Posterior vena cava (tissue), 2 donors: ENCODE results near the gene ZNF319. TPM values are rescaled to one million over a fixed set of nuclear protein-coding genes. Genes with fewer than 3 reads are reported as not detected.

Experiments
- DNase-seq: peaks from one replicate; pipeline ENCODE4 v3.0.0-alpha.2; 2020; ENCODE audit warnings: low spot score
- intact Hi-C, 2 donors: fragments of 100-400 bp; cut with DNase I; formaldehyde crosslinking; loops; one replicate each; pipeline versions ENCODE4 v1.14.1 to v1.14.2; 2022 to 2023
- total RNA-seq, 2 donors: library from RNA; stranded (reverse); fragmentation: NEBNext Ultra II Directional; extraction: Animal tissue kit (Norgen Biotek cat#: 25700); gene quantifications; one replicate each; pipeline ENCODE4 v1.2.1, GENCODE V29; 2021
- donor health status: DM: yes; HTN: yes; CAD: no.
- donor health status: DM: yes; HTN: yes; CAD: no.

ZNF319 gene
- total RNA-seq, 2 donors from 2014 or later: 7.1 to 7.5 TPM

- no peak for DNase-seq
- intact Hi-C loops: loop anchor here in 1 of 2 donors (5.0 to 10.0 kb wide), 2 partner anchors 100 to 248 kb away; no protein-coding TSS in a partner anchor
Measured at GRCh38 chr16:58002416-58002800, 1.9 kb upstream of the ZNF319 start.

- DNase-seq: no peak
- intact Hi-C loops: loop anchor here in 1 of 2 donors (5.0 to 10.0 kb wide), 2 partner anchors 100 to 247 kb away; no protein-coding TSS in a partner anchor
Measured at GRCh38 chr16:58001781-58002415, 1.4 kb upstream of the ZNF319 start.

GRCh38 chr16:58000706-58001676 is 519 bp upstream of the ZNF319 start, which contains the start of gene USB1:
Gene USB1 (plus strand): TSS chr16:58001407. CDS start chr16:58001484, 77 bp downstream.
- intact Hi-C loops: loop anchor here in 1 of 2 donors (5.0 to 10.0 kb wide), 2 partner anchors 99 to 246 kb away; no protein-coding TSS in a partner anchor
- peak; percentile 97 for DNase-seq

DNA sequence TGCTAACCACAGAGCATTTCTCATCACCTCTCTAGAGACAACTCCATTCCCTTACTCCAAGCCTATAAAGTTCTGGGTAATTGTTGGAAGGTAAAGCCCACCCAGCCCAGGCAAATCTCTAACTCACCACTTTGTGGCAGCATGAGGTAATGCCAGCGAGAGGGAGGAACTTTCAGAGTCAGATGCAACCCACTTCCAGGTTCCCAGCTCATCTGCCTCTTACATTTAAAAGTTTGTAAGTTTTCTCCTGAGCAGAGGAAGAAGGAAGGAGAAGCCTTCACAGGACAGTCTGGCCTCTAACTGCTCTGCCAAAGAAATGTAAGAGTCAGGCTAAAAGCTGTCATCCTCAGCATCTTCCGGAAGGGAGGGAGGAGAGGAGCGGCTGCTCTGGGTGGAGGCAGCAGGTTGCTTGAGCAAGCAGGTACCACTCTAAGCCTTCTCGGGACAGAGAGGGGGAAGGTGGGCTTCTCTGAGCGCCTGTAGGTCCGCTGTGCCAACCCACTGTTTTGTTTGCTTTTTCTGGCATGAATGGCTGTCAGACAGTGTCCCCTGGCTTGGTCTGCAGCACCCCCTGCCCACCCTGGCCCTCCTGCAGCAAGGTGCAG is 1.0 kb downstream of the ZNF319 start:
- intact Hi-C loops: loop anchor here in 1 of 2 donors (10.0 kb wide), 1 partner anchor 235 kb away; no protein-coding TSS in a partner anchor

DNA sequence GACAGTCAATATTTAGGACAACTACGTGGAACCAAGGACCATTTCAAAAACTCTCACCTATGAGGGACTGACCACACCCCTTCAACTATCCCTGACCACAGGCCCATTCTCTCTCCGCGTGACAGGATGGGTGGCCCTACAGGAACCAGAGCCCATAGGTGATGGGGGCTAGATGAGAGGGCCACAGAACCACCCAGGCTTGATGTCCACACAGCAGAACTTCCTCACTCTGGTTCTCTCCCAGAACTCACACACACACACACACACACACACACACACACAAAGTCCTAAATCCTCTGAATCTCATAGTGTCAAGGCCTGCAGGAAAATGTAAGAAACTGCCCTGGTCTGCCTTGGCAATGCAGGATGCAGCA is 1.5 kb downstream of the ZNF319 start:
- no peak for DNase-seq
- intact Hi-C loops: loop anchor here in 1 of 2 donors (10.0 kb wide), 1 partner anchor 234 kb away; no protein-coding TSS in a partner anchor

More for the DNA sequence above, 1.0 kb downstream of the ZNF319 start:
- no peak for DNase-seq

GRCh38 chr16:57998486-57998885 is 2.0 kb downstream of the ZNF319 start:
- DNase-seq: no peak
- intact Hi-C loops: loop anchor here in 1 of 2 donors (10.0 kb wide), 1 partner anchor 234 kb away; no protein-coding TSS in a partner anchor

DNA sequence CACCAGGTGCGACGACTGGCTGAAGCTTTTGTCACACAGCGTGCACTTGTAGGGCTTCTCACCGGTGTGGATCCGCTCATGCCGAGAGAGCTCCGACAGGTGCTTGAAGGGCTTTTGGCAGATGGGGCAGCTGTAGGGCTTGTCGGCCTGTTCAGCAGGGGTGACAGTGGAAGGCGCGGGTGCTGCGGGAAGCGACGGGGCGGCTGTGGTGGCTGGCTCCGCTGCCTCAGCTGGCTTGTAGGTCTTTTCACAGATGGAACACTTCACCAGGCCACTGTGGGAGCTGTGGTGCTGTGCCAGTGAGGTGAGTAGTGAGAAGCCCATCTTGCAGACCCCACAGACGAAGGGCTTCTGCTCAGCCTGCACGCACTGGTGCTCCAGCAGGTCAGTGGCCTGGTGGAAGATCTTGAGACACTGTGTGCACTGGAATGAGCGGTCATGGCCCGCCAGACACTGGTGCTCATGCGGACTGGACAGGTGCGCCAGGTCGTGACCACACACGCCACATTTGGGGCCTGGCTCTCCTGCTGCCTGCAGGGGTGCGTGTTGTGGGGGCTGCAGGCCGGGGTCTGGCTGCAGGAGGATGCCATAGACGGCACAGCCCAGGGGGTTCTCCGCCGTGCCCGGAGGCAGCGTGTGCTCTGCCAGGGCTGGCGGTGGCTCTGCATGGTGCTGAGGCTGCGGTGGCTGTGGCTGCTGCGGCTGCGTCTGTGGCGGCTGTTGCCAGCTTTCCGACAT is 2.8 kb downstream of the ZNF319 start:
- intact Hi-C loops: loop anchor here in 1 of 2 donors (10.0 kb wide), 1 partner anchor 233 kb away; no protein-coding TSS in a partner anchor
- no peak for DNase-seq

GRCh38 chr16:57997176-57997527 is 3.3 kb downstream of the ZNF319 start:
- intact Hi-C loops: loop anchor here in 1 of 2 donors (10.0 kb wide), 1 partner anchor 232 kb away; no protein-coding TSS in a partner anchor

GRCh38 chr16:57996406-57997175 is 3.9 kb downstream of the ZNF319 start:
- DNase-seq: no peak
- intact Hi-C loops: loop anchor here in 1 of 2 donors (10.0 kb wide), 1 partner anchor 232 kb away; no protein-coding TSS in a partner anchor

More at GRCh38 chr16:57997176-57997527, 3.3 kb downstream of the ZNF319 start:
- DNase-seq: no peak

- intact Hi-C loops: loop anchor here in 1 of 2 donors (10.0 kb wide), 1 partner anchor 231 kb away; no protein-coding TSS in a partner anchor
- DNase-seq: no peak
Measured at GRCh38 chr16:57995721-57996405, 4.6 kb downstream of the ZNF319 start.

- no peak for DNase-seq
- intact Hi-C loops: loop anchor here in 1 of 2 donors (10.0 kb wide), 1 partner anchor 230 kb away; no protein-coding TSS in a partner anchor
Measured at GRCh38 chr16:57994778-57995177, 5.7 kb downstream of the ZNF319 start.

- DNase-seq: no peak
Measured at GRCh38 chr16:57994361-57994760, 6.1 kb downstream of the ZNF319 start.

GRCh38 chr16:57993897-57994296 is 6.6 kb downstream of the ZNF319 start:
- intact Hi-C loops: loop anchor here in 1 of 2 donors (10.0 kb wide), 1 partner anchor 229 kb away; no protein-coding TSS in a partner anchor

More at GRCh38 chr16:57994361-57994760, 6.1 kb downstream of the ZNF319 start:
- intact Hi-C loops: loop anchor here in 1 of 2 donors (10.0 kb wide), 1 partner anchor 230 kb away; no protein-coding TSS in a partner anchor

GRCh38 chr16:57993438-57993837 is 7.0 kb downstream of the ZNF319 start:
- no peak for DNase-seq
- intact Hi-C loops: loop anchor here in 1 of 2 donors (10.0 kb wide), 1 partner anchor 229 kb away; no protein-coding TSS in a partner anchor

More at GRCh38 chr16:57993897-57994296, 6.6 kb downstream of the ZNF319 start:
- no peak for DNase-seq

- intact Hi-C loops: loop anchor here in 1 of 2 donors (10.0 kb wide), 1 partner anchor 227 kb away; no protein-coding TSS in a partner anchor
- no peak for DNase-seq
Measured at GRCh38 chr16:57992084-57992483, 8.4 kb downstream of the ZNF319 start.

DNA sequence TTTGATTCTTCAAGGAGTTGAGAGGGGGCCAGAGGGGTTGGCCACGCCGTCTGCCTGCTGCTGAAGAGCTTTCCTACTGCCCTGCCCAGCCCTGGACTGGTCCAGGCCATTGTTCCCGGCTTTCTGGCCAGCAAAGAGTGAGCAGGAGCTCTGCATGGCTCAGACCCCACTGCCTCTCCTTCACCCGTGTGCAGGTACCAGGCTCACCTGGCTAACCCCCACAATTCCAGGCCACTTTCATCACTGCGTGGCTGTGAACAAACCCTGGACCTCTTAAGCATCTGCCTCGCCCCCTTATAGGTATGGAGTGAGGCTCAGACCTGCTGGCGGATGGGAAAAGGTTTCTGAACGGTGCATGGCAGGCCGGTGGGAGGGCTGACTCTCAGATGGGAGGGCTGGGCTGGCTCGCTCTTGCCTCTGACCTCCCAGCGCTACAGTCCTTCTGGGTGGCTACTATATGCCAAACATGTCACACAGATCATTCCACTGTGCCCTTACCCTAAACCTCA is 8.9 kb downstream of the ZNF319 start:
- no peak for DNase-seq
- intact Hi-C loops: loop anchor here in 1 of 2 donors (10.0 kb wide), 1 partner anchor 227 kb away; no protein-coding TSS in a partner anchor
